ENCODE data around the gene MYNN.

MYNN gene

DNA sequence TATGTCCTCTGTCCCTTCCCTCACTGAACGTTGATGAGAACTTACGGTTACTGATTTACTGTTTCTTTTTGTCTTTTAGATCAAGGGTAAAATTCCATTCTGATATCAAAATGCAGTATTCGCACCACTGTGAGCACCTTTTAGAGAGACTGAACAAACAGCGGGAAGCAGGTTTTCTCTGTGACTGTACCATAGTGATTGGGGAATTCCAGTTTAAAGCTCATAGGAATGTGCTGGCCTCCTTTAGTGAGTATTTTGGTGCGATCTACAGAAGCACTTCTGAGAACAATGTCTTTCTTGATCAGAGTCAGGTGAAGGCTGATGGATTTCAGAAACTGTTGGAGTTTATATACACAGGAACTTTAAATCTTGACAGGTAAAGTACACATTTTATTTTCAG is 990 bp downstream of the MYNN start:
- peak overlapping the region; percentile 96 for H3K4me3 ChIP-seq (ENCODE audit: control insufficient read depth, low read depth, low read length)
- no peak for DNase-seq (ENCODE audit: low read depth)
- TF ChIP-seq, protein P1, sequence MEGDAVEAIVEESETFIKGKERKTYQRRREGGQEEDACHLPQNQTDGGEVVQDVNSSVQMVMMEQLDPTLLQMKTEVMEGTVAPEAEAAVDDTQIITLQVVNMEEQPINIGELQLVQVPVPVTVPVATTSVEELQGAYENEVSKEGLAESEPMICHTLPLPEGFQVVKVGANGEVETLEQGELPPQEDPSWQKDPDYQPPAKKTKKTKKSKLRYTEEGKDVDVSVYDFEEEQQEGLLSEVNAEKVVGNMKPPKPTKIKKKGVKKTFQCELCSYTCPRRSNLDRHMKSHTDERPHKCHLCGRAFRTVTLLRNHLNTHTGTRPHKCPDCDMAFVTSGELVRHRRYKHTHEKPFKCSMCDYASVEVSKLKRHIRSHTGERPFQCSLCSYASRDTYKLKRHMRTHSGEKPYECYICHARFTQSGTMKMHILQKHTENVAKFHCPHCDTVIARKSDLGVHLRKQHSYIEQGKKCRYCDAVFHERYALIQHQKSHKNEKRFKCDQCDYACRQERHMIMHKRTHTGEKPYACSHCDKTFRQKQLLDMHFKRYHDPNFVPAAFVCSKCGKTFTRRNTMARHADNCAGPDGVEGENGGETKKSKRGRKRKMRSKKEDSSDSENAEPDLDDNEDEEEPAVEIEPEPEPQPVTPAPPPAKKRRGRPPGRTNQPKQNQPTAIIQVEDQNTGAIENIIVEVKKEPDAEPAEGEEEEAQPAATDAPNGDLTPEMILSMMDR (conservative IDR thresholded peaks at IDR 0.05; ENCODE audit: control insufficient read depth, insufficient read depth, low read depth, low read length), result no peak

DNA sequence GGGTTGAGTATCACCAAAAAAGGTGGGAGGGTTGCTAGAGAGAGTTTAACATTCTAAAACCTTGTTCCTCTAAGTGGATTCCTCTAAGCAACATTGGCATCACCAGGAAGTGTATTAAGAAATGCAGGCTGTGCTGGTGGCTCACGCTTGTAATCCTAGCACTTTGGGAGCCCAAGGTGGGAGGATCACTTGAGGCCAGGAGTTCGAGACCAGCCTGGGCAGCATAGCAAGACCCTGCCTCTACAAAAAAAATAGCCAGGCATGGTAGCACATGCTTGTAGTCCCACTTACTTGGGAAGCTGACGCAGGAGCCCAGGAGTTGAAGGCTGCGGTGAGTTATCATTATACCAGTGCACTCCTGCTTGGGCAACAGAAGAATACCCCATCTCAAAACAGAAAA is 4.6 kb downstream of the MYNN start:
- TF ChIP-seq, protein P1 (conservative IDR thresholded peaks at IDR 0.05; ENCODE audit: control insufficient read depth, insufficient read depth, low read depth, low read length), result no peak
- no peak overlapping the region for H3K4me3 ChIP-seq (ENCODE audit: control insufficient read depth, low read depth, low read length)
- DNase-seq (ENCODE audit: low read depth), result no peak

DNA sequence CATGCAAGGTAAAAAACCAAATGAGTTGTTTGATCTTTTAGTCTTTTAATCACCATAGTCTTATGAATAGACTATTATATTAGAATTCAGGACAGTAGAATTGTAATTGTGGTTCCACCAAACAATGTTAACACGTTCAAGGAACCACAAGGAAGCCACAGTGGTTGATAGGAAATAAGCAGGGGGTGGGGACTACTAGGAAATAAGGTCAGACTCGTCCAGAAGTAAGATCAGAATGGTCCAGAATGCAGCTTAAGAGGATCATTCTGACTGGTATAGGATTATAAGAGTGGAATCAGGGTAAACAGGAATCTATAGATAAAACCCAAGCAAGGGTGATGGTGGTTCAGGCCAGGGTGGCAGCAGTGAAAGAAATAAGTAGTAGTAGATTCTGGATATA is 7.5 kb downstream of the MYNN start:
- no peak overlapping the region for H3K4me3 ChIP-seq (ENCODE audit: control insufficient read depth, low read depth, low read length)
- TF ChIP-seq, protein P1 (conservative IDR thresholded peaks at IDR 0.05; ENCODE audit: control insufficient read depth, insufficient read depth, low read depth, low read length), result no peak
- DNase-seq (ENCODE audit: low read depth), result no peak

DNA sequence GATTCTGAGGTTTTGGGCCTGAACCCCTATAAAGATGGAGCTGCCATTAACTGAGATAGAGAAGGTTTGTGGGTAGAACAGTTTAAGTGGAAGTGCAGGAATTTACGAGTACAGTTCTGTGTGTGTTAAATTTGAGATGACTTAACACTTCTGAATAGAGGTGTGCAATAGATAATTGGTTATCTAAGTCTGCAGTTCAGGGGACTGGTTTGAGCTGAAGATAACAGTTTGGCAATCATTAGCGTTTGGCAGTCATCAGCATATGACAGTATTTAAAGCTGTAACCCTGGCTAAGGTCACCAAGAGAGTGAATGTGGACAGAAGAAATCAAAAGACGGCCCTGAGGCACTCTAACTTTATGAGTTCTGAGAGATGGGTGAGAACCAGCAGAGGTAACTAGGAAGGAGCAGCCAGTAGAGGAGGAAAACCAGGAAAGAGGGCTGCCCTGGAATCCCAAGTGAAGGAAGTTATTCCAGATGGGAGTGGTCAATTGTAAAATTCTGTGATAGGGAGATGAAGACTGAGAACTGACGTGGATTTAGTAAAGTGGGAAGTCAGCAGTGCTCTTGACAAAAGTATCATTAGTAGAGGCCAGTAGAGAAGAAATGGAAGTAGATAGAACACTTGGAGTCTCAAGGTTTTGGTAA is 8.1 kb downstream of the MYNN start:
- TF ChIP-seq, protein P1 (conservative IDR thresholded peaks at IDR 0.05; ENCODE audit: control insufficient read depth, insufficient read depth, low read depth, low read length), result no peak
- H3K4me3 ChIP-seq (ENCODE audit: control insufficient read depth, low read depth, low read length), result no peak overlapping the region
- no peak for DNase-seq (ENCODE audit: low read depth)

DNA sequence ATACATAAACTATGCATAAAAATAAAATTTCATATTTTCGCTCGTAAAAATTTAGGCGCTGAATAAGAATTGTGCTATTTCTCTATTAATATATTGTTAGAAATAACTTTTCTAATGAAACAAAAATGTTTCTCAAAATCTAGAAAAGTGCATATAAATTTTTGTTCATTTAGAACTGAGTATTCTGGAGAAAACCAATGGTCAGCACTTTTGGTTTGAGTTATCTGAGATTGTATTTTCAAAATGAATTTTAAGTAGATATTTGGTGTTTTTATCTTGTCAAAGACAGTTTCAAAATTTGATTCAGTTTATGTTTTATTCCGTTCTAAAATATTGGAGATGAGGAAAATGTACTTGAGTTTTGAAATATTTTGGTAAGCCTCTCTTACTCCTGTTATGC is 13.9 kb downstream of the MYNN start:
- TF ChIP-seq, protein P1 (conservative IDR thresholded peaks at IDR 0.05; ENCODE audit: control insufficient read depth, insufficient read depth, low read depth, low read length), result no peak
- no peak for DNase-seq (ENCODE audit: low read depth)
- no peak overlapping the region for H3K4me3 ChIP-seq (ENCODE audit: control insufficient read depth, low read depth, low read length)

DNA sequence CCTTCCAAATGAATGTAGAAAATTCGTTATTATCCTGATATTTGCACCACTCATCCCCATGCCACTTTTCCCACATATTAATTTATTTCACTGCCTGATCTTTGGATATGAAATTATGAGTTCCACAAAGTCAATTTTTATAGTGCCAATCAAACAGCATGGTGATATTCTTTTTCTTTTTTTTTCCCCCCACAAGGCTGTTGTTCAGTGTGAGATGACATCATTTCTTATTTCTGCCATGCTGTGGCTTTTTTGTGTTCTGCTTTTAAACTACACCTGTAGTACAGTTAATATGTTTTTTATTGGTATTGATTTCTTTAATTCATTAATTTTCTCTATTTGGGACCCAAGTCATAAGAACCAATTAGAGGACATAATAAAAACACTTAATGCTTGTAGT is 14.6 kb downstream of the MYNN start:
- DNase-seq (ENCODE audit: low read depth), result no peak
- no peak overlapping the region for H3K4me3 ChIP-seq (ENCODE audit: control insufficient read depth, low read depth, low read length)
- TF ChIP-seq, protein P1 (conservative IDR thresholded peaks at IDR 0.05; ENCODE audit: control insufficient read depth, insufficient read depth, low read depth, low read length), result no peak

DNA sequence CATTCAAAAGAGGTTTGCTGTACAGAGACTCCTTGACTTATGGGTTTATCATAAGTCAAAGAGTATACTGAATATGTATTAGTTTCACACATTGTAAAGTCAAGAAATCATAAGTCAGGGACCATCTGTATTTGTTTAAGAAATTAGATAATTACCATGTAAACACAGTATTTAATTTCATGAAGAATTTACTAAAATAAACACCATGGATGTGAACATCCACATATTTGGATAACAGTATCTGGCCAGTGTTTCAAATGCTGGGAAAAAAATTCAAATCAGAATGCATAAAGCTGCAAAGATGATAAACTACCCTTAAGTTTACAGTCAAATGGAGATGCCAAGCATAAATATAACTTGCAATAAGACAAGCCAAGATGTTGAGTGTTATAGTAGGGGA is 17.0 kb downstream of the MYNN start:
- DNase-seq (ENCODE audit: low read depth), result no peak
- no peak overlapping the region for H3K4me3 ChIP-seq (ENCODE audit: control insufficient read depth, low read depth, low read length)
- TF ChIP-seq, protein P1 (conservative IDR thresholded peaks at IDR 0.05; ENCODE audit: control insufficient read depth, insufficient read depth, low read depth, low read length), result no peak
